A549 treated with AZD9567 at 1 μM for 4 hours (cell line): ENCODE measurements around the gene RBM28. TPM values are rescaled to one million over a fixed set of nuclear protein-coding genes. Genes with fewer than 3 reads are reported as not detected.

ENCODE experiments used
- total RNA-seq: library from RNA; stranded (reverse); fragments of 200-300 nt; extraction: Qiagen RNA extraction; gene quantifications from 5 replicates; pipeline ENCODE4 v1.2.3, GENCODE V29; 2022; ENCODE audit not compliant: insufficient read depth

Gene RBM28, protein sequence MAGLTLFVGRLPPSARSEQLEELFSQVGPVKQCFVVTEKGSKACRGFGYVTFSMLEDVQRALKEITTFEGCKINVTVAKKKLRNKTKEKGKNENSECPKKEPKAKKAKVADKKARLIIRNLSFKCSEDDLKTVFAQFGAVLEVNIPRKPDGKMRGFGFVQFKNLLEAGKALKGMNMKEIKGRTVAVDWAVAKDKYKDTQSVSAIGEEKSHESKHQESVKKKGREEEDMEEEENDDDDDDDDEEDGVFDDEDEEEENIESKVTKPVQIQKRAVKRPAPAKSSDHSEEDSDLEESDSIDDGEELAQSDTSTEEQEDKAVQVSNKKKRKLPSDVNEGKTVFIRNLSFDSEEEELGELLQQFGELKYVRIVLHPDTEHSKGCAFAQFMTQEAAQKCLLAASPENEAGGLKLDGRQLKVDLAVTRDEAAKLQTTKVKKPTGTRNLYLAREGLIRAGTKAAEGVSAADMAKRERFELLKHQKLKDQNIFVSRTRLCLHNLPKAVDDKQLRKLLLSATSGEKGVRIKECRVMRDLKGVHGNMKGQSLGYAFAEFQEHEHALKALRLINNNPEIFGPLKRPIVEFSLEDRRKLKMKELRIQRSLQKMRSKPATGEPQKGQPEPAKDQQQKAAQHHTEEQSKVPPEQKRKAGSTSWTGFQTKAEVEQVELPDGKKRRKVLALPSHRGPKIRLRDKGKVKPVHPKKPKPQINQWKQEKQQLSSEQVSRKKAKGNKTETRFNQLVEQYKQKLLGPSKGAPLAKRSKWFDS
- 53.2 to 70.3 TPM (median 59.0 TPM) in 5 replicates for total RNA-seq

DNA sequence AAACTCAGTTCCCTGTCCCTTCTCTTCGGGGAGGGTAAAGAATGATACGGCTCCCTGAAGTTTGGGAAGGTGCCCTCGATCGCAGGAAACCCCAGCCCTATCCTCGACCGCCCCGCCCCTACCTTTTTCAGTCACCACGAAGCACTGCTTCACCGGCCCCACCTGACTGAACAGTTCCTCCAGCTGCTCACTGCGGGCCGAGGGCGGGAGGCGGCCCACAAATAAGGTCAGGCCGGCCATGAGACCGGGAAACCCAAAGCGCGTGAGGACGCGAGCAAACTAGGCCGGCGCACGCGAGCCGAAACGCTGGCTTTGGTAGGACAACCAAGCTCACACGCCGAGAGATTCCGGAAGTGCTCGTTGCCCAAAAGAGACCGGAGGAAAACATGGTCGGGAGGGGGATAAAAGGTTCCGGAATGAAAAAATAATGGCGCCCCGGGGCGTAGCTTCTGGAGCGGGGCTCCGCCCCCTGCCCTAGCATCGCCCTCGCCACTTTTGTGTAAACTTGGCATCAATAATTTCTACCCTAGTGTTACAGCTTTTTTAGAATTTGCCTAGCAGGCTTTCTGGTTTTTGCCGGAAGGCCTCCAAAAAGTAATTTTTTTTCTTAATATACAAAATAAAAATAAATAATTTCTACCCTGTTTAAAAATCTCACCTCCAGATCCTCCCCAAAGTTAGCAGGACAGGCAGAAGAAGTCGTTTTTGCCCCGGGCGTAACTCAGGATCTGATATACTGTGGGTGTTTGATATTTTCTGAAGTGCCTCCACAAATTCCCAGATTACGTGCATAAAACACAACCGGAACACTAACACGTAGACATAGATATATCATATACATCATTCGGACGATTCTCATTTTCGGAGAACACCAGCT is at the start of gene RBM28:
TSS of gene RBM28 (minus strand) at position 355 of the 877 bp plus-strand sequence. CDS start at position 240, 115 bp downstream.

DNA sequence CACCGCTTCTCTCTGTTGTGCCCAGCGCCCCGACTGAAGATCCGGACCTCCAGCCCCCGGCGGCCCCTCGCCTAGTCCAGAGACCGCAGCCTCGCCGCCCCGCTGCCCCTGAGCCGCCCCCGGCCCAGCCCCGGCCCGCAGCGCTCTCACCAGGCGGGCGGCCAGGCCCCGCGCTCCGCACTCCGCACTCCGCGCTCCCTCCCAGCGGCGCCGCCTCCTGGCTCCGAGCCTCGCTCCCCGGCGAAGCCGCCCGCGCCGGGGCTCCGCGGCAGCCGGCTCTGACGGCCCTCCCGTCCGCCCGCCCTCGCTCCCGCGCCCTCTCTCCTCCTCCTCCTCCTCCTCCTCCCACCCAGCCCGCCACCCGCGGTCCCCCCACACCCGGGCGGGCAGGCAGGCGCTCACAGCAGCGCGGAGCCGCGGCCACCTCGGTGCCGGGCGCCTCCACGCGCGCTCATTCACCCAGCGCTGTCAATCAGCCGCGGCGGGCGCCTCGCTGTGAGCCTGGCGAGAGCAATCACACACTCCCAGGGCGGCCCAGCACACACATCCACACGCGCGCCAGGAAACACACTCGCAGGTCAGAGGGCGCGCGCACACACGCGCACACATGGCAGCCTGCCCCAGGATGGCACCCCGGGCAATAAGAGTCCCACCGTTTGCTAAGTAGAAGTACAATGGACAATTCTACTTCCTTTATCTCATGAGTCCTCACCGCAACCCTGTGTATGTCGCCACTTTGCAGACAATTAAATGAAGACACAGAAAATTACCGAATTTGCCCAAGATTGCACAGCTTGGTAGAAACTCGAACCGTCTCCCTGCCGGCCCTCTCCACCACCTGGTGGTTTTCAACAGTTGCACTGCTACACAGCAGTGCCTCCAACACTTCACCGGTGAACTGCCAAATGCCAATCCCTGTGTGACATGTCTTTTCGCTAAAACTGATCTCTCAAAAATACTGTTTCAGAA is 18.0 kb upstream of the RBM28 start, which contains the start of gene PRRT4:
TSS of gene PRRT4 (minus strand) at position 280 of the 969 bp plus-strand sequence.

Other genes starting within 250 kb of the RBM28 start
- gene LEP, start 102.6 kb downstream of the RBM28 start, total RNA-seq = not detected in 5 replicates
- 0.29 to 0.51 TPM (median 0.36 TPM) in 4 of 5 replicates, not detected in the other for gene PRRT4, start 17.8 kb upstream of the RBM28 start, total RNA-seq
- gene IMPDH1, start 66.1 kb upstream of the RBM28 start, total RNA-seq = 110 to 128 TPM (median 123 TPM) in 5 replicates
- gene HILPDA, start 112.0 kb upstream of the RBM28 start, total RNA-seq = 9.8 to 25.3 TPM (median 22.4 TPM) in 5 replicates
- gene METTL2B, start 132.8 kb upstream of the RBM28 start, total RNA-seq = 15.0 to 27.2 TPM (median 25.7 TPM) in 5 replicates